CMK (cell line): ENCODE data around the gene ATP6AP2.
"Not testable (repeated sequence)": the region's sequence is repeated elsewhere in the genome, so short reads cannot be mapped to it uniquely, and the experiment has no call there.

Experiments used
- DNase-seq: peaks from one replicate; pipeline ENCODE4 v3.0.0-alpha.2; 2010; ENCODE audit warnings: low read depth

ATP6AP2 gene

DNA sequence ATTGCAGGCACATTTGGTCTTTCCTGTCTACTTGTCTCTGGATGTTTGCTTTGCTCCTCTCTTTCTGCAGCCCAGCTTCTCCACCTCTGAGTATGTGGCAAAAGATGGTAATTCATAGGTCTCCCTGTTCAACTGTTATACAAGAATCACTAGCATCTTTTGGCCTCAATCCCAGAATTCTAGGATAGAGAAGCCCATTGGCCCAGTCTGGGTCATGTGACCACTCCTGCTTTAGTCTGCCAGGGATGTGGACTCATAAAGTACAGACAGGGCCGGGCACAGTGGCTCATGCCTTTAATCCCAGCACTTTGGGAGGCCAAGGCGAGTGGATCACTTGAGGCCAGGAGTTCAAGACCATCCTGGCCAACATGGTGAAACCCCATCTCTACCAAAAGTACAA is 5.4 kb upstream of the ATP6AP2 start:
- DNase-seq = not testable (repeated sequence)

GRCh38 chrX:40576291-40576690 is 4.5 kb upstream of the ATP6AP2 start:
- DNase-seq = no peak

- DNase-seq = no peak
These were observed 2.6 kb upstream of the ATP6AP2 start for GRCh38 chrX:40578039-40578695.

DNA sequence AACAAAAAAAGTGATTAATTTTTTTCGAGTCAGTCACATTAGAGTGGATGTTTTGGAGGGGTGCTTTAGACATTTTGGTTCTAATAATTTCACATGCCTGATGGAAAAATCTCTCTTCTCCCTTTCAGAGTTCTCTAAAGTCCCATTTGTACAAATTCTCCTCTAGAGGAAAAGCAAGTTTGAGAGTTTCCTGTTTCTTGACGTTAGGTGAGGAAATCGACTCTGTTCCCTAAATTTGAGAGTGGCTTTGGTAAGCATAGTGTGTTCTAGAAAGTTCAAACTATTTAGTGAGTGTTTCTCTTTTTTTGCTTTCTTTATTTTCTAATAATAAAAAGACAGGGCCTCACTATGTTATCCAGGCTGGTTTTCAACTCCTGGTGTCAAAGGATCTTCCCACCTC is 1.6 kb upstream of the ATP6AP2 start:
- no peak for DNase-seq

GRCh38 chrX:40579900-40580536 is 752 bp upstream of the ATP6AP2 start:
- no peak for DNase-seq

DNA sequence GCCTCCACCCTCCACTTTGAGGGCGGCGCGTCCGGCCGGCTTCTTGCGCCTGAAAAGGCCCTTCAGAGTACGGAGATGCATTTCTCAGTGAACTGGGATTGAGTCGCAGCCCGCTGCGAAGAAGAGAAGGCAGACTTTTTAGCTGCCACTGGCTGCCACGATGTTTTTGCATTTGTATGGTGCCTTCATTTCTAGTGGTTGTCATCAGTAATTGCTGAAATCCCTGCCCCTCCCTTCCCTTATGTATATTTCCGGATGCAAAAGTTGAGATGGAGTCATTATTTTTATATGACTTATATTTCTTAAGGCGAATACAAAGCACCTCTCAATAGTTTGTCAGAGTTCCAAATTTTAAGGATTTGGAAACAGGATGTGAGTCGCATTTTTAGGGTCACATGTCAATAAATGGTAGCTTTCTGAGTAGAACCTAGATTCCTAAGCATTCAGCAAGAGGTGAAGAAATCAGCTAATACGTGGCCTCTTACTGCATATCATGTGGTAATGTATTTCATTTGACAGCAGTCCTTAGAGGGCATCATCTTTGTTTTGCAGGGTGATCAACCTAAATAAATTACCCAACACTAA is 658 bp downstream of the ATP6AP2 start:
- DNase-seq = no peak

GRCh38 chrX:40582178-40582577 is 1.4 kb downstream of the ATP6AP2 start:
- not testable (repeated sequence) for DNase-seq

DNA sequence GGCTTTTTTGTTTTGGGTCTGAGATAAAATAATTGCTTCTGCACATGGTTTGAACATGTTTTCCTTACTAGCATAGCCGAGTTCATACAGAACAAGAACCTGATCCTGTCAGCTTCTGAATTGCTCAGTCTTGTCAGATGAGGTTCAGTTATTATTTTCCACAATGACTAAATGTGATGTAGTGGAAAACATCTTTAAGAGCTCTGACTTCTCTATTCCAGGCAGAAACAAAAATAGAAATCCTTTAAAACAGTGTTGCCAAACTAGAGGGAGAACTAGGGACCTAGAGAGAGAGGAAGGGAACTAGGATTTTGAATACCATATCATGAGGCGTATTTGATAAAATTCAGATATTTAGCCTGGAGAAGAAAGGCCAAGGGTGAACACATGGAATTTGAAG is 2.0 kb downstream of the ATP6AP2 start:
- no peak for DNase-seq

- not testable (repeated sequence) for DNase-seq
These were observed 6.9 kb downstream of the ATP6AP2 start for GRCh38 chrX:40587623-40588022.

DNA sequence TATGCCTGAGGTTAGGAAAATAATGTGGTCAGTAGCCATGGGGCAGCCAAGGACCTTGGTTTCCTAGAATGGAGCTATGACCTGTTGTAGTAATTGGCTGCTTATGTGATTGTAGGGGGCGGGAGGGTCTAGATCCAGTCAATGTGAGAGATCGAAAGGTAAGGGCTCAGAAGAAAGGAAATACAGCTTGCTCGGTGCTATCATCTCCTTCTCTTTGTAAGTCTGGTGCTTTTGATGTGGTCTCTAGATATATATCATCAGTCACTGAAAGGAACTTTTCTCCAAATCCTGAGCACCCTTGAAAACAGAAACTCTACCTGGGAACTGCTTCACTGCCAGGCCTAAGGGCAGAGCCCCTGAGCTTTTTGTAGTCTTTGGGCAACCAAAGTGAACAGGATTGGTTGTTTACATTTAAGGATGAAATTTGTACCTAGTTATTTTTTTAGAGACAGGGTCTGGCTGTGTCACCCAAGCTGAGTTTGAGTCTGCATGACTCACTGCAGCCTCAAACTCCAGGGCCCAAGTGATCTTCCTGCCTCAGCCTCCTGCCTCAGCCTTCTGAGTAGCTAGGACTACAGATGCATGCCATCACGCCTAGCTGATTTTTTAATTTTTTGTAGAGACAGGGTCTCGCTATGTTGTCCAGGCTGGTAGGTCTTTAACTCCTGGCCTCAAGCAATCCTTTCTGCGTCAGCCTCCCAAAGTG is 9.0 kb downstream of the ATP6AP2 start:
- DNase-seq = not testable (repeated sequence)

GRCh38 chrX:40603446-40603845 is 22.7 kb downstream of the ATP6AP2 start:
- DNase-seq = no peak

DNA sequence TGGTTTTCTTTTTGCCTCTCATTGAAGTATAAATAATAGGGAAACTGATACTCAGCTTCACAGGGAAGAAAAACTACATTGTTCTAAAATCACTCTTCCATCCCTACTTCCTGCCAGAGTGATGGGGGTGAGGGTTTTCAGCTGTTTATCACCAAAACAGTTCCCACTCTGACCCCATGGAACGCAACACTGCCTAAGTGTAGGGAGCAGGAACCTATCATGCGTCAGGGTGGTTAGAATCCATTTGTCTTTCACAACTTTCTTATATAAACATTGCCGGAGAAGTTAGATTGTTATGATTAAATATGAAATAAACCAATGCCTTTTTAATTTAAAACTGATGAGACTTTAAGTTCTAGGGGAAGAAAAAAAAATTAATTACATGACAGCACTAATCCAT is 26.6 kb downstream of the ATP6AP2 start:
- no peak for DNase-seq

DNA sequence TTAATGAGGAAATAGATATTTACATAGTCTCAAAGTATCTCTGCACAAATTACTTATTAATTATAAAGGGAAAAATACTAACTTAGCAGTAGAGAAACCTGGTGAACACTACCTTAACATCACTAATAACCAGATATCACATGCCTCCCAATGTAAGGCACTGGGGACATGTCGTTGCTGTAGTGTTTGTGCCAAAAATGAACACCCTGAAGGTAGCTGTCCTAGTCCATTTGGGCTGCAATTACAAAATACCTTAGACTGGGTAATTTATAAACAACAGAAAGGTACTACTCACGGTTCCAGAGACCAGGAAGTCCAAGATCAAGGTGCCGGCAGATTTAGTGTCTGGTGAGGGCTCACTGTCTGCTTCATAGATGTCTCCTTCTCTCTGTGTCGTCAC is 31.7 kb downstream of the ATP6AP2 start:
- DNase-seq = no peak

DNA sequence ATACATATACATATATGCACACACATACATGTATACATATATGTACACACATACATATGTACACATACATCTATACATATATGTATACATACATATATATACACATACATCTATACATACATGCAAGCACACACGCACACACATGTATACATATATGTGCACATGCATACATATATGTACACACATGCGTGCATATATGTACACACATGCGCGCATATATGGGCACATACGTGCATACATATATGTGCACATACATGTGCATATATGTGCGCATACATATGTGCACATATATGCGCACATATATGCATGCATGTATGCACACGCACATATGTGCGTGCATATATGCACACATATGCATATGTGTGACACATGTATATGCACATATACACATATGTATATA is 35.2 kb downstream of the ATP6AP2 start:
- DNase-seq = no peak

DNA sequence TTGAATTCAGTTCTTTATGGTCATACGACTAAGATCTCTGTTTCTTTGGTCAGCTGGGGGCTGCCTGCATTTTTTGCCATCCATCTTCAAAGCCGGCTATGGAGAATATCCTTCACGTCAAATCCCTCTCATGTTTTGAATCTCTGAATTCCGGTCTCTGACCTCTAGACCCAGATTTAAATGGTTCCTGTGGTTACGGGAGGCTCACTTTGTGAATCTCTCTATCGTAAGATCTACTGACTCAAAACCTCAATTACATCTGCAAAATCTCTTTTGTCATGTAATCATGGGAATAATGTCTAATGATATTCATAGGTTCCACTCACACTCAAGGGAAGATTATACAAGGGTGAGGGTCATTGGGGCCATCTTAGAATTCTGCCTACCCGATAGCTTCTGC is 36.8 kb downstream of the ATP6AP2 start:
- DNase-seq = no peak

- no peak for DNase-seq
These were observed 41.8 kb downstream of the ATP6AP2 start for GRCh38 chrX:40622479-40623138.

DNA sequence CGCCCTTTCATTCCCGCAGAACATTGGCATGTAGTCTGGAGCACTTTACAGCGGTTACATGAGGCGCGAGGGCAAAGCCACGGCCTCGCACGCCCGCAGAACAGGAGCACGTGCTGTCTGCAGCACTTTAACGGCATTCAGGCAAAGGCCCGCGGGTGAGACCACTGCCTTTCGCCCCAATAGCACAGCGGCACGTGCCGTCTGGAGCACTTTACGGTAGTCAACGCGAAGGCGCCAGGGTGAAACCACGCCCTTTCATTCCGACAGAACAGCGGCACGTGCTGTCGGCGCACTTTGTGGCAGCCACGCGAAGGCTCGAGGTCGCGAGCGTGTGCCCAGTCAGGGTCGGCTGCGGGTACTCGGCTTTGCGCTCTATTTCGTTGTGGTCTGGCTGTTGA is 42.4 kb downstream of the ATP6AP2 start, which contains the start of gene MPC1L:
TSS of gene MPC1L (plus strand) at position 290 of the 398 bp plus-strand sequence. CDS start 138 bp downstream, outside the sequence.
- no peak for DNase-seq

GRCh38 chrX:40623665-40624064 is 42.9 kb downstream of the ATP6AP2 start:
- DNase-seq = no peak

DNA sequence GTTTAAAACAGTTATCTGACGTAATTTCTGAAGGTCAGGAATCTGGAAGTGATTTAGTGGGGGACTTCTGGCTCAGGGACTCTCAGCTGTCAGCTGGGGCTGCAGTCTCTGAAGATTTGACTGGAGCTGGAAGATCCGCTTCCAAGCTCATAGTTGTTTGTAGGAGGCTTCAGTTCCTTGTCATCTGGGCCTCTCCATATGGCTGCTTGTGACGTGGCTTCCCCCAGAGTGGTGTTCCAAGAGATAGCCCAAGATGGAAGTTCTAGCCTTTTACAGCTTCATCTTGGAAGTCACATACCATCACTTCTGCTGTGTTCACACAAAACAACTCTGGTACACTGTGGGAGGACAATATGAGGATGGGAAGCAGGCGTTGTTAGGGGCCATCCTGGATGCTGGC is 44.5 kb downstream of the ATP6AP2 start:
- DNase-seq = no peak

DNA sequence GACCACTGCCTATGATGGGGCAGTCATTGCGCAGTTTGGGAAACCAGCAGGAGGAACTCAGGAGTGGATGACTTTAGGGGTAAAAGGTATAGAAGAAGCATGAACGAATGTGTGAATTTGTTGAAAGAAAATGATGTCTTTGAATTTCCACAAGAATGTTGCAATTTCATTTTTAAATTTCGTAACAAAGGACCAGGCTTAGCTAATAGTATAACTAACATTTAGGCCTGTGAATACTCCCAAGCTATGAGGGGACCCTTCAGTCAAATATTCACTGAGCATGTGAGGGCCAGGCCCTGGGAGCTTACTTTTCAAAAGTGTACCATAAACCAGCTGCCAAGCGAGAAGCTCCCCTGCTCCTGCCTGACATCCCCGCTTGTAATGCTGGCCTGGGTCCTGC is 47.7 kb downstream of the ATP6AP2 start:
- no peak for DNase-seq

DNA sequence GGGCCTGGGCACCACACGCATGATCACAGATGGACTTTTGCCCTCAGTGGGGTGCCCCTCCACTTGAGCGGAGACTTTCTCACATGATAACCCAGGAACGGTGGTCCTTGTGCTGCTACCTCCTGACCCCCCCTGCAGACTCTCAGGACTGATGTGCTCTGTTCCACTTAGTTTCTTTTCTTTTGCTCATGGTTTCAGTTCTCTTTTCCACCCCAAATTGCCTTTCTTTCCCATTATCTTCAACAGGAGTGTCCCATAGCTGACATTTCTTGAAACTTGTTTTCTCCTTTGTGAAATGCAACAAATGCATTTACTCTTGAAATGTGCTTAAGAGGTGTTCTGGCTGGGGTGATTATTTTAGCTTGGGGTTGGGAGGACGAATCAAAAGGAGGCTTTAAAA is 51.4 kb downstream of the ATP6AP2 start:
- no peak for DNase-seq

GRCh38 chrX:40637687-40638086 is 56.9 kb downstream of the ATP6AP2 start:
- DNase-seq = no peak
